D721Med (cell line): ENCODE results near the gene UBLCP1.

Experiments
- DNase-seq: peaks from one replicate; pipeline ENCODE4 v3.0.0; 2011; ENCODE audit warnings: low spot score; ENCODE audit not compliant: insufficient read length
- FAIRE-seq: peaks from 2 replicates; lab custom pipeline; 2011; peaks lifted over from hg19 to GRCh38; lab: Jason Lieb, UNC
- CTCF ChIP-seq: IDR thresholded peaks from 2 replicates; pipeline ENCODE4 v1.5.1; 2012; ENCODE audit warnings: mild to moderate bottlenecking, control low read depth; ENCODE audit not compliant: insufficient read depth; ENCODE audit errors: missing control alignments

Gene UBLCP1

GRCh38 chr5:159303286-159303685 is 40.2 kb downstream of the UBLCP1 start:
- no peak for FAIRE-seq

GRCh38 chr5:159304961-159305595 is 42.0 kb downstream of the UBLCP1 start:
- FAIRE-seq, result no peak
- no peak for TF ChIP-seq CTCF
- DNase-seq, result no peak

More at GRCh38 chr5:159303286-159303685, 40.2 kb downstream of the UBLCP1 start:
- no peak for DNase-seq
- TF ChIP-seq CTCF, result no peak

GRCh38 chr5:159309689-159310433 is 46.8 kb downstream of the UBLCP1 start:
- no peak for FAIRE-seq
- DNase-seq, result no peak
- TF ChIP-seq CTCF, result no peak

GRCh38 chr5:159310511-159310910 is 47.4 kb downstream of the UBLCP1 start:
- DNase-seq, result no peak
- FAIRE-seq, result no peak

GRCh38 chr5:159311063-159311462 is 48.0 kb downstream of the UBLCP1 start:
- DNase-seq, result no peak
- no peak for TF ChIP-seq CTCF
- no peak for FAIRE-seq

More at GRCh38 chr5:159310511-159310910, 47.4 kb downstream of the UBLCP1 start:
- TF ChIP-seq CTCF, result no peak

GRCh38 chr5:159313197-159313596 is 50.1 kb downstream of the UBLCP1 start:
- FAIRE-seq (no peak), DNase-seq (no peak)
- no peak for TF ChIP-seq CTCF
